ENCODE results near the gene LDLRAD1. TPM values are rescaled to one million over a fixed set of nuclear protein-coding genes. Genes with fewer than 3 reads are reported as not detected.
"Not testable (repeated sequence)": the region's sequence is repeated elsewhere in the genome, so short reads cannot be mapped to it uniquely, and the experiment has no call there.

The LDLRAD1 gene
- total RNA-seq, 1 donor from 2014 or later: not detected

- Histone ChIP-seq H3K27me3 (no peaks in the 10 kb centered on the region), H3K79me2 (ENCODE audit: low read depth) (no peaks in the 10 kb centered on the region), H3K27ac (no peak overlapping the region), H3F3A (ENCODE audit: low read depth) (no peaks in the 10 kb centered on the region), H3K4me1 (peaks cover 13% of the 10 kb centered on the region), H3K4me3 (no peak overlapping the region), H3K4me2 (no peak overlapping the region), H3K9ac (no peak overlapping the region), H3K36me3 (no peaks in the 10 kb centered on the region), H3K9me3 (ENCODE audit: low read depth) (no peaks in the 10 kb centered on the region), H4K20me1 (ENCODE audit: low read depth) (no peaks in the 10 kb centered on the region), H2AFZ (replicated peaks) (peak overlapping the region; percentile 58)
- peaks cover 24% of the 10 kb centered on the region for H3K4me1 Mint-ChIP-seq
- no peaks in the 10 kb centered on the region for H3K9me3 Mint-ChIP-seq
- no peak for DNase-seq (ENCODE audit: low spot score)
- H3K36me3 Mint-ChIP-seq: peaks cover 3% of the 10 kb centered on the region
- H3K27ac Mint-ChIP-seq: no peak overlapping the region
- TF ChIP-seq EZH2 (IDR thresholded peaks at IDR 0.05): no peak
- TF ChIP-seq EZH2phosphoT487 (IDR thresholded peaks at IDR 0.05): no peak
- no peak for TF ChIP-seq CTCF (IDR thresholded peaks at IDR 0.05)
- H3K4me3 Mint-ChIP-seq: no peak overlapping the region
- H3K27me3 Mint-ChIP-seq (ENCODE audit: insufficient read depth, low read depth): no peaks in the 10 kb centered on the region
Measured at GRCh38 chr1:53979712-53980450, 38.1 kb downstream of the LDLRAD1 start.

- Histone ChIP-seq H3K36me3 (no peaks in the 10 kb centered on the region), H3F3A (ENCODE audit: low read depth) (no peaks in the 10 kb centered on the region), H3K27ac (no peak overlapping the region), H4K20me1 (ENCODE audit: low read depth) (no peaks in the 10 kb centered on the region), H3K4me3 (no peak overlapping the region), H3K9me3 (ENCODE audit: low read depth) (no peaks in the 10 kb centered on the region), H3K4me2 (no peak overlapping the region), H3K79me2 (ENCODE audit: low read depth) (no peaks in the 10 kb centered on the region), H2AFZ (replicated peaks) (no peak overlapping the region), H3K9ac (no peak overlapping the region), H3K4me1 (no peaks in the 10 kb centered on the region), H3K27me3 (no peaks in the 10 kb centered on the region)
- no peak for DNase-seq (ENCODE audit: low spot score)
- Mint-ChIP-seq H3K4me1 (peaks cover 6% of the 10 kb centered on the region), H3K4me3 (no peak overlapping the region), H3K9me3 (no peaks in the 10 kb centered on the region), H3K36me3 (peaks cover 13% of the 10 kb centered on the region), H3K27ac (no peak overlapping the region), H3K27me3 (ENCODE audit: insufficient read depth, low read depth) (no peaks in the 10 kb centered on the region)
- TF ChIP-seq EZH2phosphoT487 (IDR thresholded peaks at IDR 0.05) (no peak), CTCF (IDR thresholded peaks at IDR 0.05) (no peak), EZH2 (IDR thresholded peaks at IDR 0.05) (no peak)
Measured at GRCh38 chr1:53975861-53976260, 42.1 kb downstream of the LDLRAD1 start.

GRCh38 chr1:53971718-53972117 is 46.3 kb downstream of the LDLRAD1 start:
- Mint-ChIP-seq H3K27me3 (ENCODE audit: insufficient read depth, low read depth) (no peaks in the 10 kb centered on the region), H3K36me3 (peaks cover 32% of the 10 kb centered on the region), H3K4me1 (no peaks in the 10 kb centered on the region), H3K4me3 (no peak overlapping the region), H3K27ac (no peak overlapping the region), H3K9me3 (no peaks in the 10 kb centered on the region)
- Histone ChIP-seq H3K4me3 (no peak overlapping the region), H3K4me2 (no peak overlapping the region), H4K20me1 (ENCODE audit: low read depth) (no peaks in the 10 kb centered on the region), H3K79me2 (ENCODE audit: low read depth) (no peaks in the 10 kb centered on the region), H3K36me3 (peaks cover 4% of the 10 kb centered on the region), H3K27me3 (no peaks in the 10 kb centered on the region), H2AFZ (replicated peaks) (no peak overlapping the region), H3K9me3 (ENCODE audit: low read depth) (no peaks in the 10 kb centered on the region), H3K9ac (no peak overlapping the region), H3K27ac (no peak overlapping the region), H3K4me1 (no peaks in the 10 kb centered on the region), H3F3A (ENCODE audit: low read depth) (no peaks in the 10 kb centered on the region)
- DNase-seq (ENCODE audit: low spot score): no peak
- no peak for TF ChIP-seq EZH2 (IDR thresholded peaks at IDR 0.05)
- no peak for TF ChIP-seq EZH2phosphoT487 (IDR thresholded peaks at IDR 0.05)
- TF ChIP-seq CTCF (IDR thresholded peaks at IDR 0.05): no peak

GRCh38 chr1:53969323-53969722 is 48.7 kb downstream of the LDLRAD1 start:
- H3K36me3 ChIP-seq; H3K9ac ChIP-seq; H3F3A ChIP-seq (ENCODE audit: low read depth); H3K27ac ChIP-seq; H3K27ac Mint-ChIP-seq; H3K4me3 Mint-ChIP-seq; H3K79me2 ChIP-seq (ENCODE audit: low read depth); H3K9me3 ChIP-seq (ENCODE audit: low read depth); H3K4me1 Mint-ChIP-seq; H3K27me3 ChIP-seq; H2AFZ ChIP-seq (replicated peaks); H3K4me1 ChIP-seq; H3K4me3 ChIP-seq; H3K4me2 ChIP-seq; H4K20me1 ChIP-seq (ENCODE audit: low read depth); DNase-seq (ENCODE audit: low spot score); H3K27me3 Mint-ChIP-seq (ENCODE audit: insufficient read depth, low read depth); H3K9me3 Mint-ChIP-seq: not testable (repeated sequence)
- peaks cover 36% of the 10 kb centered on the region for H3K36me3 Mint-ChIP-seq

Measured in neural progenitor cell (in vitro differentiated cells).